HFFc6 (cell line): ENCODE data around the gene ZNF672. TPM values are rescaled to one million over a fixed set of nuclear protein-coding genes. Genes with fewer than 3 reads are reported as not detected.

Experiments
- DNase-seq: peaks from one replicate; pipeline ENCODE4 v3.0.0-alpha.2; 2018
- H3K27ac Mint-ChIP-seq: 2 replicates; pipeline ENCODE4 v1.8.0; 2020; ENCODE audit warnings: mild to moderate bottlenecking, mixed read lengths
- H3K27me3 Mint-ChIP-seq: 2 replicates; pipeline ENCODE4 v1.8.0; 2021; ENCODE audit warnings: mild to moderate bottlenecking, moderate library complexity, mixed read lengths; ENCODE audit not compliant: insufficient read depth
- H3K36me3 Mint-ChIP-seq: 2 replicates; pipeline ENCODE4 v1.8.0; 2021; ENCODE audit warnings: low read depth, mixed read lengths
- H3K4me1 Mint-ChIP-seq: 2 replicates; pipeline ENCODE4 v1.8.0; 2020; ENCODE audit warnings: low read depth, mixed read lengths
- H3K4me3 Mint-ChIP-seq: 2 replicates; pipeline ENCODE4 v1.8.0; 2020; ENCODE audit warnings: mild to moderate bottlenecking, moderate library complexity, mixed read lengths
- H3K9me3 Mint-ChIP-seq: 2 replicates; pipeline ENCODE4 v1.8.0; 2020; ENCODE audit warnings: mild to moderate bottlenecking, mixed read lengths
- total RNA-seq, 6 experiments: library from RNA; stranded (reverse); fragmentation: NEBNext Ultra II Directional; extraction: Animal tissue kit (Norgen Biotek cat#: 25700); gene quantifications; 2 replicates in 1 of 6; 3 replicates in 5 of 6; pipeline ENCODE4 v1.2.3, GENCODE V29; 2021
- TF ChIP-seq, protein P1 (sequence below): fragments of 200-600 bp; sonication (generic); IDR thresholded peaks from 2 replicates; pipeline ENCODE4 v1.5.0; 2021; ENCODE audit warnings: antibody characterized with exemption, mild to moderate bottlenecking

The ZNF672 gene
- total RNA-seq, 6 experiments from 2014 or later: 13.8 to 20.8 (median 17.6) TPM

DNA sequence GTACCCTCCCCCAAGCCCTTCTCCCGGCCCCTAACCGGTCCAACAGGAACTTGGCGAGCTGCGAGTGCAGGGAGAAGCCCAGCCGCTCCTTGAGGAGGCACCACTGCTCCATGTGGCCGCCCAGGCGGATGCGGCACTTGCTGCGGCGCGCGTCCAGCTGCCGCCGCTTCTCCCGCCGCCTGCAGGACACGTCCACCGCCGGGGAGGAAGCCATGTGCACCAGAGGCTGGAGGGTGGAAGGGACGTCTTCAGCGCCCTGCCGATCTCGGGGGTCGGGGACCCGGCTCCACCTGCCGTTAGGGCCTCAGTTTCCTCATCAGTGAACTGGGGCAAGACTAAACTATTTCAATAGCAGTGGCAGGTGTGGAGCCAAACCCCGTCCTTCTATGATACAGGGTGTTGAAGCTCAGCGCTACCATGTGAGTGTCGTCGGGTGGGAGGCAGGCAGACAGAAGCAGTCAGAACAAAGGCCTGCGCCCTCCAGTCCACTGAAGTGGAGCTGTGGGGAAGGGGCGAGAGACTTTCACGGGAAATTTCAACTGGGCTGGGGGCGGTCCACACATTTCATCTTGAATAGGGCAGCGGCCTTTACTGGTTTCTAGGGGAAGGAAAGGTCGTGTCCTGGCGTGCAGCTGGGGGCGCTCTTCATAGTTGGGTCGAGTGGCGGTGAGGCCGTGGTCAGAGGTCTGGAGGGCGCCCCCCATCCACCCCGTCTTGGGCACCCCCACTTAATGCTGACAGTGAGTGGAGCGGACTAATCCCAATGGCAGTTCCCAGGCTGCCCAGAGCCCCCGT, 20.3 kb downstream of the ZNF672 start:
- H3K9me3 Mint-ChIP-seq: no peaks in the 10 kb centered on the region
- peaks cover 7% of the 10 kb centered on the region for H3K27me3 Mint-ChIP-seq
- TF ChIP-seq, protein P1, sequence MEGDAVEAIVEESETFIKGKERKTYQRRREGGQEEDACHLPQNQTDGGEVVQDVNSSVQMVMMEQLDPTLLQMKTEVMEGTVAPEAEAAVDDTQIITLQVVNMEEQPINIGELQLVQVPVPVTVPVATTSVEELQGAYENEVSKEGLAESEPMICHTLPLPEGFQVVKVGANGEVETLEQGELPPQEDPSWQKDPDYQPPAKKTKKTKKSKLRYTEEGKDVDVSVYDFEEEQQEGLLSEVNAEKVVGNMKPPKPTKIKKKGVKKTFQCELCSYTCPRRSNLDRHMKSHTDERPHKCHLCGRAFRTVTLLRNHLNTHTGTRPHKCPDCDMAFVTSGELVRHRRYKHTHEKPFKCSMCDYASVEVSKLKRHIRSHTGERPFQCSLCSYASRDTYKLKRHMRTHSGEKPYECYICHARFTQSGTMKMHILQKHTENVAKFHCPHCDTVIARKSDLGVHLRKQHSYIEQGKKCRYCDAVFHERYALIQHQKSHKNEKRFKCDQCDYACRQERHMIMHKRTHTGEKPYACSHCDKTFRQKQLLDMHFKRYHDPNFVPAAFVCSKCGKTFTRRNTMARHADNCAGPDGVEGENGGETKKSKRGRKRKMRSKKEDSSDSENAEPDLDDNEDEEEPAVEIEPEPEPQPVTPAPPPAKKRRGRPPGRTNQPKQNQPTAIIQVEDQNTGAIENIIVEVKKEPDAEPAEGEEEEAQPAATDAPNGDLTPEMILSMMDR: peak; percentile 72
- peak overlapping the region; percentile 92 for H3K4me3 Mint-ChIP-seq
- peaks cover 41% of the 10 kb centered on the region for H3K4me1 Mint-ChIP-seq
- peak overlapping the region; percentile 87 for H3K27ac Mint-ChIP-seq
- no peaks in the 10 kb centered on the region; the same call in 1 of the 2 replicates for H3K36me3 Mint-ChIP-seq
- peak; percentile 65 for DNase-seq

DNA sequence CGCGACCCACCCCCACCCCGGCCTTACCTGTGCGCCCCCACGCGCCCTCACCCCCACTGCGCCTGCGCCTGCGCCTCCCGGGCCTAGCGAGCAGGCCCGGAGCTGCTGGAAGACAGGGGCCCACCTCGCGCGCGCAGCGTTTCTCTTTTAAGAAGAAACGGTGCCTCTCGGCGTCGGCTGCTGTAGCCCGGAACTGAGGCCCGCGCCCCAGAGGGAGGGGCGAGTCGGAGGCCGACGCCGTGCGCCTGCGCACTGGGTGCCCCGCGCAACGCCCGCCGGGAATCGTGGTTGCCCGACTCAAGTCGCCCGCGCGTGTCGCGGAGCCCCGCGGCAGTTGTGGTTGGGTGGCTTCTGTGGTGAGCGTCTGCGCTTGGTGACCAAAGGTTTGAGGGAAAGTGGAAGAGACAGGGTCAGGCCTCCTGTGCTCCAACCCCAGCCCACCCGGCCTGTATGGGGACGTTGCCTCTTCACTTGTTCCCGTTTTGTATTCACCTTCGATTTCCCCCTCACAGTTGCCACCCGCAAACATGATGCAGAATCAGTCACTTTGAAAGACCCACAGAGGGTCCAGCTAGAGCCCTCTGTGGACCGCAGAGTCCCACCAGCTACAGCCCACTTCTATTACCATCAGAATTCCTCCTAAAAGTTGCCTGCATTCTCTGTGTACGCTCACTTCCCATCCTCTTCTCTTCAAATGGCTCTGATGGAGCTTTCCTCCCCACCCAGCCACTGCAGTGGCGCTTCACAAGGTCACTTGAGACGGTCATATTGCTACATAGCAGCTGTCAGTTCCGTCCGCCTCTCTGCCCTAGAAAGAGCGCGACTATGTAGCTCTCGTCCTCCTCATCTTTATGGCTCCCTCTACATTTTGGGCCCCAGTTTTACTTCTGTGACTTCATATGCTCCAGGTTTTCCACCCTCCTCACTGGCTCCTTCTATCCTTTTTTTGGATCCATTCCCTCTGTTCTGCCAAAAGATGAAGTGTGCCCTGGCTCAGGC, 21.2 kb downstream of the ZNF672 start, which contains the start of gene ZNF692:
ZNF692 (minus strand) TSS at position 195 of the 999 bp plus-strand sequence. CDS start 776 bp downstream, outside the sequence.
- H3K36me3 Mint-ChIP-seq: no peaks in the 10 kb centered on the region; the same call in 1 of the 2 replicates
- peak within 1 kb of the TSS; percentile 87 for H3K27ac Mint-ChIP-seq
- peaks cover 6% of the 10 kb centered on the region for H3K27me3 Mint-ChIP-seq
- TF ChIP-seq, protein P1: peak; percentile 31; the same call in 1 of the 2 replicates
- peak; percentile 95 for DNase-seq
- H3K4me1 Mint-ChIP-seq: peaks cover 49% of the 10 kb centered on the region
- no peaks in the 10 kb centered on the region for H3K9me3 Mint-ChIP-seq
- H3K4me3 Mint-ChIP-seq: peak within 1 kb of the TSS; percentile 92

DNA sequence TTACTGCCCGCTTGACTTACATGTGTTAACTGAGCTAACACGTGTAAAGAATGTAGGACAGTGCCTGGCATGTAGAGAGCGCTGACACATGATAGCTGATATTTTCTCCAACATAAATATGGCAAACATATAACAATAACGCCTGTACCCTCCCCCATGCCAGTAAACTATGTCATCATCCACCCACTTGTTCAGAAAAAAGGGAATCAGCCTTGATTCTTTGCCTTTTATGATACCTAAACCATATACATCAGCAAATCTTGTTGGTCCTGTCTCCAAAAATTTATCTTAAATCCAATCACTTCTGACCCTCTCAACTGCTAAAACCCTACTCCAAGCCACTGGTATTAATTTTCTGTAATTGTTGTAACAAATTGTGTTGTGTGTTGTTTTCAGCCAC, 22.0 kb downstream of the ZNF672 start:
- Mint-ChIP-seq H3K27me3 (peaks cover 6% of the 10 kb centered on the region), H3K4me3 (peak overlapping the region; percentile 92), H3K4me1 (peaks cover 51% of the 10 kb centered on the region), H3K9me3 (no peaks in the 10 kb centered on the region), H3K36me3 (no peaks in the 10 kb centered on the region; the same call in 1 of the 2 replicates), H3K27ac (peak overlapping the region; percentile 87; the same call in 1 of the 2 replicates)
- TF ChIP-seq, protein P1: no peak
- DNase-seq: no peak

DNA sequence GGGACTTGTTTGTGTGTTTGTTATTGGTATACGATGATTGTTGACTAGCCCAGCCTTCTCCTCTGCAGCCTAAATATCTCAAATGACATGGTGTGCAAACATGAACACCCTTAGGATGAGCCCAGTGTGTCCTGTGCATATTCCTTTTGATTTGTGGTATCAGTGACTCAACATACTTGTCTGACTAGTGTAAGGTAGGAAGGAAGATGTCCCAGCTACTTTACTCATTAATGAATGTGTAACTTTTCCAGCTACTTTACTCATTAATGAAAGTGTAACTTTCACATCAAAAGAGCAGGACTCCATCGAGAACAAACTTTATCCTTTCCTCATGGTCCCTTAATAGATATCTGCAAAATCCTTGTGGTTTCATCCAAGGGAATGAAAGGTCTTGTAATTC, 23.6 kb downstream of the ZNF672 start:
- Mint-ChIP-seq H3K36me3 (no peaks in the 10 kb centered on the region), H3K4me1 (peaks cover 47% of the 10 kb centered on the region), H3K27ac (no peak overlapping the region), H3K4me3 (no peak overlapping the region), H3K9me3 (no peaks in the 10 kb centered on the region), H3K27me3 (peaks cover 8% of the 10 kb centered on the region)
- DNase-seq: no peak
- TF ChIP-seq, protein P1: no peak

DNA sequence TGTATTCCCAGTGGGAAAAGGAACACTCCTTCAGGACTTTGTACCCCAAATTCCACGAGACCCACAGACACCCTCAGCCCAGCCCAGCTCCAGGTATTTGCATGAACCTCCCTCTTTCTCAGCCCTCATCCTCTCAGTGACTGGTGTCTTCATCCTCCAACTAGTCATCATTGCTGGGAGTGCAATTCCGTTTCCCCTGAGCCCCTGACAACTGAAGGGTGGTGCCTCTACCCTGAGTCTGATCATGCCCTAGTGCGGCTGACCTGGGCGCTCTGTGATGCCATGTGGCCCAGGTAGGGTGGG, 24.6 kb downstream of the ZNF672 start:
- Mint-ChIP-seq H3K27me3 (peaks cover 11% of the 10 kb centered on the region), H3K4me1 (peaks cover 39% of the 10 kb centered on the region), H3K27ac (no peak overlapping the region; the same call in 1 of the 2 replicates), H3K4me3 (peak overlapping the region; percentile 87), H3K36me3 (no peaks in the 10 kb centered on the region), H3K9me3 (no peaks in the 10 kb centered on the region)
- TF ChIP-seq, protein P1: no peak
- DNase-seq: no peak
